ENCODE results near the gene CCSER1.
"Not testable (repeated sequence)": the region's sequence is repeated elsewhere in the genome, so short reads cannot be mapped to it uniquely, and the experiment has no call there.

Gene CCSER1

DNA sequence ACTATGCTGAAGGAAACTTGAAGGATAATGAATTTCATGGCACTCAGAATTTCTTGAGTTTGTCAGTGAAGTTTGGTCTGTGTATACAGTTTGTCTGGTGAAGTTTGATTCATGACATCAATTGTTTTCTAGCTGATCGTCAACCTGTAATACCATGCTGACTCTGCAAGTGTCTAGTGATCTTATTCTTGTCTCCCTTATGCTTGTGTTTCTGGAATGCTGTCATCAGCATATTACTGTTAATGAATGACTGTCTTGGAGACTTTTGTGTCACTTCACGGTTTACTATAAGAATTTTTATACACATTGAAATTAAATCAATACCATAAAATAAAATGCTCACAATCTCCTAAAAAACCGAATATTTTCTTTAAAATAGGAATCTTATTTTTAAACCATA, 779.0 kb downstream of the CCSER1 start:
- no peaks in the 10 kb centered on the region for H3K4me1 ChIP-seq (ENCODE audit: insufficient read depth, low read length)
- H3K27ac ChIP-seq (ENCODE audit: low read length): no peak overlapping the region
- TF ChIP-seq, protein P1, sequence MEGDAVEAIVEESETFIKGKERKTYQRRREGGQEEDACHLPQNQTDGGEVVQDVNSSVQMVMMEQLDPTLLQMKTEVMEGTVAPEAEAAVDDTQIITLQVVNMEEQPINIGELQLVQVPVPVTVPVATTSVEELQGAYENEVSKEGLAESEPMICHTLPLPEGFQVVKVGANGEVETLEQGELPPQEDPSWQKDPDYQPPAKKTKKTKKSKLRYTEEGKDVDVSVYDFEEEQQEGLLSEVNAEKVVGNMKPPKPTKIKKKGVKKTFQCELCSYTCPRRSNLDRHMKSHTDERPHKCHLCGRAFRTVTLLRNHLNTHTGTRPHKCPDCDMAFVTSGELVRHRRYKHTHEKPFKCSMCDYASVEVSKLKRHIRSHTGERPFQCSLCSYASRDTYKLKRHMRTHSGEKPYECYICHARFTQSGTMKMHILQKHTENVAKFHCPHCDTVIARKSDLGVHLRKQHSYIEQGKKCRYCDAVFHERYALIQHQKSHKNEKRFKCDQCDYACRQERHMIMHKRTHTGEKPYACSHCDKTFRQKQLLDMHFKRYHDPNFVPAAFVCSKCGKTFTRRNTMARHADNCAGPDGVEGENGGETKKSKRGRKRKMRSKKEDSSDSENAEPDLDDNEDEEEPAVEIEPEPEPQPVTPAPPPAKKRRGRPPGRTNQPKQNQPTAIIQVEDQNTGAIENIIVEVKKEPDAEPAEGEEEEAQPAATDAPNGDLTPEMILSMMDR (IDR thresholded peaks at IDR 0.05; ENCODE audit: borderline replicate concordance, extremely low read depth, low read length, poor library complexity, severe bottlenecking): no peak
- TF ChIP-seq EZH2 (IDR thresholded peaks at IDR 0.05; ENCODE audit: borderline replicate concordance, low read depth, low read length, severe bottlenecking): no peak
- no peaks in the 10 kb centered on the region for H3K27me3 ChIP-seq (ENCODE audit: insufficient read depth, low read length, poor library complexity)
- no peak overlapping the region for H3K9ac ChIP-seq (ENCODE audit: low read depth, low read length)
- H2AFZ ChIP-seq (ENCODE audit: low read depth, low read length): no peak overlapping the region
- H3K79me2 ChIP-seq (ENCODE audit: insufficient read depth, low read length): no peaks in the 10 kb centered on the region
- H4K20me1 ChIP-seq (ENCODE audit: insufficient read depth, low read length): no peaks in the 10 kb centered on the region
- DNase-seq (no peak), ATAC-seq (ENCODE audit: insufficient read depth, low read depth) (no peak)
- H3K4me2 ChIP-seq (ENCODE audit: insufficient read depth, low read length): no peak overlapping the region
- no peaks in the 10 kb centered on the region for H3K36me3 ChIP-seq (ENCODE audit: insufficient read depth, low read length)
- no peak overlapping the region for H3K4me3 ChIP-seq (ENCODE audit: low read depth in 1 of 2, low read length in 2 of 2)
- no peaks in the 10 kb centered on the region for H3K9me3 ChIP-seq (ENCODE audit: insufficient read depth, low read length, severe bottlenecking)

DNA sequence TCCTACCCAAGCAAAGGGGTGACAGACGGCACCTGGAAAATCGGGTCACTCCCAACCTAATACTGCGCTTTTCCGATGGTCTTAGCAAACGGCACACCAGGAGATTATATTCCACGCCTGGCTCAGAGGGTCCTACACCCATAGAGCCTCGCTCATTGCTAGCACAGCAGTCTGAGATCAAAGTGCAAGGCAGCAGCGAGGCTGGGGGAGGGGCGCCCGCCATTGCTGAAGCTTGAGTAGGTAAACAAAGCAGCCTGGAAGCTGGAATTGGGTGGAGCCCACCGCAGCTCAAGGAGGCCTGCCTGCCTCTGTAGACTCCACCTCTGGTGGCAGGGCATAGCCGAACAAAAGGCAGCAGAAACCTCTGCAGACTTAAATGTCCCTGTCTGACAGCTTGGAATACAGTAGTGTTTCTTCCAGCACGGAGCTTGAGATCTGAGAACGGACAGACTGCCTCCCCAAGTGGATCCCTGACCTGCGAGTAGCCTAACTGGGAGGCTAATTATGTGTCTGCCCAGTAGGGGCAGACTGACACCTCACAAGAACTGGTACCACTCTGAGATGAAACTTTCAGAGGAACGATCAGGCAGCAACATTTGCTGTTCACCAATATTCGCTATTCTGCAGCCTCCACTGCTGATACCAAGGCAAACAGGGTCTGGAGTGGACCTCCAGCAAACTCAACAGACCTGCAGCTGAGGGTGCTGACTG, 784.7 kb downstream of the CCSER1 start:
- not testable (repeated sequence) for H3K9me3 ChIP-seq (ENCODE audit: insufficient read depth, low read length, severe bottlenecking); H3K27me3 ChIP-seq (ENCODE audit: insufficient read depth, low read length, poor library complexity); ATAC-seq (ENCODE audit: insufficient read depth, low read depth); H4K20me1 ChIP-seq (ENCODE audit: insufficient read depth, low read length); H3K9ac ChIP-seq (ENCODE audit: low read depth, low read length); DNase-seq; H3K4me3 ChIP-seq (ENCODE audit: low read depth in 1 of 2, low read length in 2 of 2); H3K79me2 ChIP-seq (ENCODE audit: insufficient read depth, low read length); H3K4me1 ChIP-seq (ENCODE audit: insufficient read depth, low read length); H3K36me3 ChIP-seq (ENCODE audit: insufficient read depth, low read length); H3K27ac ChIP-seq (ENCODE audit: low read length); H2AFZ ChIP-seq (ENCODE audit: low read depth, low read length); H3K4me2 ChIP-seq (ENCODE audit: insufficient read depth, low read length)

DNA sequence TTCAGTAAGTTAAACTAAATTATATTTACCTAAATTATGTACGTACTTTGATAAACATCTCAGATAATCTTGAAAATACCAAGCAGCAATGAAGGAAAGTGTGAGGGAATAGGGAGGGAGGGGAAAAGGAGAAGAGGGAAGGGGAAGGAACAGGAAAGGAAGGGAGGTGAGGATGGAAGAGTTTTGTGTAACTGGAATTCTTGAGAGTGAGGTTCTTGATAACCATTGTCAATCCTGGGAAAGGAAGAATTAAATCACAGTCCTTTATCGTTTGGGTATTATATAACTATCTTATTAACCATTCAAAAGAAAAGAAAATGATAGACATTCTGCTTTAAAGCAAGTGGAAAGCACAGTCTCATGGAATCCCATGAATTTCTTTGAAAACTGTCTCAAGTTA, 795.0 kb downstream of the CCSER1 start:
- Histone ChIP-seq H3K4me3 (ENCODE audit: low read depth in 1 of 2, low read length in 2 of 2) (no peak overlapping the region), H3K9ac (ENCODE audit: low read depth, low read length) (no peak overlapping the region), H3K79me2 (ENCODE audit: insufficient read depth, low read length) (no peaks in the 10 kb centered on the region), H3K4me2 (ENCODE audit: insufficient read depth, low read length) (no peak overlapping the region), H3K4me1 (ENCODE audit: insufficient read depth, low read length) (no peaks in the 10 kb centered on the region), H4K20me1 (ENCODE audit: insufficient read depth, low read length) (no peaks in the 10 kb centered on the region), H3K27ac (ENCODE audit: low read length) (no peak overlapping the region), H2AFZ (ENCODE audit: low read depth, low read length) (no peak overlapping the region), H3K27me3 (ENCODE audit: insufficient read depth, low read length, poor library complexity) (no peaks in the 10 kb centered on the region), H3K36me3 (ENCODE audit: insufficient read depth, low read length) (no peaks in the 10 kb centered on the region), H3K9me3 (ENCODE audit: insufficient read depth, low read length, severe bottlenecking) (no peaks in the 10 kb centered on the region)
- no peak for ATAC-seq (ENCODE audit: insufficient read depth, low read depth)
- no peak for TF ChIP-seq EZH2 (IDR thresholded peaks at IDR 0.05; ENCODE audit: borderline replicate concordance, low read depth, low read length, severe bottlenecking)
- TF ChIP-seq, protein P1 (IDR thresholded peaks at IDR 0.05; ENCODE audit: borderline replicate concordance, extremely low read depth, low read length, poor library complexity, severe bottlenecking): no peak
- DNase-seq: no peak

DNA sequence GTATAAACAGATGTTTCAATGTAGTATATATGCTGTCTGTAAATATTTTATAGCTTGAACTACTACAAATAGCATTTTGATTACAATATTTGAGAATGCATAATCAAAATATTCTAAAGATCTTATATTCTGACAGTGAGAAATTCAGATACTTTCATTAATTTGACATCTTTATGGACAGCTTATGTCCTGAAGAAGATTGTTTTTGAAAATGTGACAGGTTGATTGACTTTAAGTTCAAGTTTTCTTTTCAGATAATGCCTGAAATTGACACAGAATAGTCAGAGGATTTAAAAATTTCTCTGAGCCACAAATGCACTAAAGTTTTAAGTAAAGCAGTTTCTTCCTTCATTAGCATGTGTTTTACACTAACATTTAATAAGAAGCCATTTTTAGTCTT, 799.8 kb downstream of the CCSER1 start:
- no peak for DNase-seq
- Histone ChIP-seq H3K4me2 (ENCODE audit: insufficient read depth, low read length) (no peak overlapping the region), H3K4me3 (ENCODE audit: low read depth in 1 of 2, low read length in 2 of 2) (no peak overlapping the region), H3K27me3 (ENCODE audit: insufficient read depth, low read length, poor library complexity) (no peaks in the 10 kb centered on the region), H3K79me2 (ENCODE audit: insufficient read depth, low read length) (no peaks in the 10 kb centered on the region), H4K20me1 (ENCODE audit: insufficient read depth, low read length) (no peaks in the 10 kb centered on the region), H3K9me3 (ENCODE audit: insufficient read depth, low read length, severe bottlenecking) (no peaks in the 10 kb centered on the region), H3K36me3 (ENCODE audit: insufficient read depth, low read length) (no peaks in the 10 kb centered on the region), H2AFZ (ENCODE audit: low read depth, low read length) (no peak overlapping the region), H3K4me1 (ENCODE audit: insufficient read depth, low read length) (no peaks in the 10 kb centered on the region), H3K27ac (ENCODE audit: low read length) (no peak overlapping the region), H3K9ac (ENCODE audit: low read depth, low read length) (no peak overlapping the region)
- no peak for ATAC-seq (ENCODE audit: insufficient read depth, low read depth)
- TF ChIP-seq, protein P1 (IDR thresholded peaks at IDR 0.05; ENCODE audit: borderline replicate concordance, extremely low read depth, low read length, poor library complexity, severe bottlenecking): no peak
- no peak for TF ChIP-seq EZH2 (IDR thresholded peaks at IDR 0.05; ENCODE audit: borderline replicate concordance, low read depth, low read length, severe bottlenecking)
